Stomach (tissue), 9 donors: Measurements from ENCODE around the gene NT5DC1. TPM values are rescaled to one million over a fixed set of nuclear protein-coding genes. Genes with fewer than 3 reads are reported as not detected.

Source experiments
- DNase-seq, 2 donors: peaks; one replicate each; pipeline versions ENCODE4 v3.0.0 to v3.0.0-alpha.2; 2013 to 2019
- H3K27ac ChIP-seq, 5 donors: fragments of 200-600 bp in 4 of 5; sonication (generic) in 4 of 5; one replicate each; pipeline ENCODE4 v1.5.1; 2013 to 2019; ENCODE audit warnings: mild to moderate bottlenecking in 1 of 5, moderate library complexity in 1 of 5
- H3K27me3 ChIP-seq, 3 donors: fragments of 200-600 bp; sonication (generic); one replicate each; pipeline ENCODE4 v1.5.1; 2017 to 2019; ENCODE audit warnings: mixed run types in 1 of 3
- H3K36me3 ChIP-seq, 4 donors: fragments of 200-600 bp; sonication (generic); 1 replicate in 3 of 4; 2 replicates in 1 of 4; pipeline ENCODE4 v1.5.1; 2016 to 2019
- H3K4me1 ChIP-seq, 4 donors: fragments of 200-600 bp; sonication (generic); one replicate each; pipeline ENCODE4 v1.5.1; 2016 to 2019
- H3K4me3 ChIP-seq, 4 donors: fragments of 200-600 bp; sonication (generic) in 3 of 4; one replicate each; pipeline ENCODE4 v1.5.1; 2016 to 2019; ENCODE audit warnings: mild to moderate bottlenecking in 1 of 4
- H3K9me3 ChIP-seq, 4 donors: fragments of 200-600 bp; sonication (generic); one replicate each; pipeline ENCODE4 v1.5.1; 2016 to 2019
- CTCF ChIP-seq, 7 experiments: fragments of 450-650 bp in 4 of 7; fragments of 200-600 bp in 3 of 7; sonication (generic) in 3 of 7; IDR thresholded peaks; one replicate each; pipeline ENCODE4 v1.5.1; 2016 to 2019; ENCODE audit warnings: antibody characterized with exemption in 7 of 7, control low read depth in 2 of 7, mild to moderate bottlenecking in 1 of 7
- EP300 ChIP-seq: sonication (generic); formaldehyde crosslinking; IDR thresholded peaks from one replicate; pipeline ENCODE4 v1.6.1; 2017; ENCODE audit warnings: antibody characterized with exemption
- POLR2A ChIP-seq, 4 donors: fragments of 450-650 bp; IDR thresholded peaks; one replicate each; pipeline ENCODE4 v1.6.1; 2016; ENCODE audit warnings: antibody characterized with exemption in 4 of 4, control low read depth in 2 of 4, mild to moderate bottlenecking in 1 of 4, moderate library complexity in 1 of 4
- POLR2AphosphoS5 ChIP-seq, 3 donors: sonication (generic); formaldehyde crosslinking; IDR thresholded peaks; one replicate each; pipeline ENCODE4 v1.6.1; 2016; ENCODE audit warnings: antibody characterized with exemption in 3 of 3
- WGBS, 5 donors: extraction: QIAGEN DNeasy Blood & Tissue Kit in 3 of 5; methylation state at CpG; one replicate each; pipeline versions ENCODE4 v1.1.5 to v1.1.7; 2013 to 2018; 5-methylcytosine and 5-hydroxymethylcytosine counted together
- intact Hi-C: fragments of 100-400 bp; cut with DNase I; formaldehyde crosslinking; loops from one replicate; pipeline ENCODE4 v1.15.1; 2023; ENCODE audit warnings: low total_unique reads
- polyA plus RNA-seq, 3 donors: library from polyadenylated mRNA; stranded (reverse); fragments of 200-250 nt; gene quantifications; one replicate each; pipeline ENCODE4 v1.2.3, GENCODE V29; 2013
- total RNA-seq, 5 donors: library from RNA; depleted of rRNA; stranded (reverse); fragments of >200 nt; gene quantifications; one replicate each; pipeline versions ENCODE4 v1.1.0 to v1.2.3, GENCODE V29; 2014 to 2016
- donor health status: healthy with polysubstance abuse.
- donor health status: Bipolar disorder and iron deficiency.
- donor health status: healthy.

NT5DC1 gene
- total and polyA plus RNA-seq, 8 donors, result 8.0 to 136 (median 17.4) TPM

- H3K4me1 ChIP-seq, result peaks cover 0 to 18% (median 9%) of the 10 kb centered on the region in 4 donors
- 36 to 63% (median 52%) methylated on average over 2 of the region's 2 CpGs for whole genome bisulfite sequencing, 5 donors
- peak overlapping the region in 3 of 4 donors; percentile 37 to 53 (median 47) for H3K4me3 ChIP-seq
- no peak for TF ChIP-seq POLR2AphosphoS5 (IDR thresholded peaks at IDR 0.05)
- no peaks in the 10 kb centered on the region for H3K9me3 ChIP-seq
- no peaks in the 10 kb centered on the region for H3K36me3 ChIP-seq
- intact Hi-C loops, result no loop called here
- no peak for DNase-seq
- no peaks in the 10 kb centered on the region for H3K27me3 ChIP-seq
- no peak overlapping the region for H3K27ac ChIP-seq
These were observed 42.9 kb upstream of the NT5DC1 start for GRCh38 chr6:116057766-116058165.

- no peak for TF ChIP-seq POLR2AphosphoS5 (IDR thresholded peaks at IDR 0.05)
- TF ChIP-seq CTCF (IDR thresholded peaks at IDR 0.05), result no peak
- no peak for TF ChIP-seq EP300
- no peak for TF ChIP-seq POLR2A (IDR thresholded peaks at IDR 0.05)
- 27 to 52% (median 38%) methylated on average over 9 to 13 of the region's 13 CpGs for WGBS, 5 donors
- Histone ChIP-seq H3K4me1 (peaks cover 0 to 18% (median 9%) of the 10 kb centered on the region in 4 donors), H3K4me3 (peak overlapping the region; percentile 37 to 53 (median 44)), H3K36me3 (no peaks in the 10 kb centered on the region), H3K27ac (peak overlapping the region; percentile 85 to 95 (median 88)), H3K27me3 (no peaks in the 10 kb centered on the region), H3K9me3 (no peaks in the 10 kb centered on the region)
- DNase-seq, result peak; percentile 44 to 62
- intact Hi-C loops, result no loop called here
These were observed 40.7 kb upstream of the NT5DC1 start for GRCh38 chr6:116059713-116060571.

- Histone ChIP-seq H3K4me1 (peaks cover 0 to 18% (median 5%) of the 10 kb centered on the region in 4 donors), H3K9me3 (no peaks in the 10 kb centered on the region), H3K27me3 (no peaks in the 10 kb centered on the region), H3K27ac (peak within 1 kb of the TSS; percentile 85 to 95 (median 88)), H3K36me3 (no peaks in the 10 kb centered on the region), H3K4me3 (peak within 1 kb of the TSS; percentile 37 to 53 (median 44))
- WGBS, 5 donors, result 28 to 37% (median 32%) methylated on average over 7 of the region's 7 CpGs
- intact Hi-C loops, result no loop called here
- DNase-seq, result peak; percentile 70 to 87
- peak in 2 of 3 donors; percentile 81 to 85 for TF ChIP-seq POLR2AphosphoS5 (IDR thresholded peaks at IDR 0.05)
- TF ChIP-seq POLR2A (IDR thresholded peaks at IDR 0.05), result no peak
- peak in 4 of 7 experiments; percentile 29 to 60 (median 42) for TF ChIP-seq CTCF (IDR thresholded peaks at IDR 0.05)
- no peak for TF ChIP-seq EP300
These were observed 39.9 kb upstream of the NT5DC1 start, which contains the start of gene FRK for GRCh38 chr6:116060572-116061283. Gene FRK (minus strand): TSS chr6:116060891. CDS start chr6:116060311, 580 bp downstream.

GRCh38 chr6:116062496-116062895, 38.2 kb upstream of the NT5DC1 start:
- WGBS, 5 donors, result 88 to 94% (median 90%) methylated on average over 4 of the region's 4 CpGs
- no peak for DNase-seq
- H3K9me3 ChIP-seq, result no peaks in the 10 kb centered on the region

More at GRCh38 chr6:116062496-116062895, 38.2 kb upstream of the NT5DC1 start:
- Histone ChIP-seq H3K36me3 (no peaks in the 10 kb centered on the region), H3K4me3 (no peak overlapping the region), H3K27ac (no peak overlapping the region), H3K4me1 (peaks cover 0 to 18% (median 2%) of the 10 kb centered on the region in 4 donors), H3K27me3 (no peaks in the 10 kb centered on the region)
- no peak for TF ChIP-seq EP300
- TF ChIP-seq CTCF (IDR thresholded peaks at IDR 0.05), result no peak
- no peak for TF ChIP-seq POLR2A (IDR thresholded peaks at IDR 0.05)
- TF ChIP-seq POLR2AphosphoS5 (IDR thresholded peaks at IDR 0.05), result no peak
- intact Hi-C loops, result no loop called here
